Stimulated activated CD8-positive, alpha-beta memory T cell treated with anti-CD3 and anti-CD28 coated beads, Interleukin-12 subunit alpha, Interleukin-12 subunit beta, amount 100 ng/mL, for 1 hour (primary cell): ENCODE results near the gene PLVAP.

Source experiments
- DNase-seq: peaks from one replicate; pipeline ENCODE4 v3.0.0-alpha.2; 2020; ENCODE audit warnings: low read depth

PLVAP gene, protein sequence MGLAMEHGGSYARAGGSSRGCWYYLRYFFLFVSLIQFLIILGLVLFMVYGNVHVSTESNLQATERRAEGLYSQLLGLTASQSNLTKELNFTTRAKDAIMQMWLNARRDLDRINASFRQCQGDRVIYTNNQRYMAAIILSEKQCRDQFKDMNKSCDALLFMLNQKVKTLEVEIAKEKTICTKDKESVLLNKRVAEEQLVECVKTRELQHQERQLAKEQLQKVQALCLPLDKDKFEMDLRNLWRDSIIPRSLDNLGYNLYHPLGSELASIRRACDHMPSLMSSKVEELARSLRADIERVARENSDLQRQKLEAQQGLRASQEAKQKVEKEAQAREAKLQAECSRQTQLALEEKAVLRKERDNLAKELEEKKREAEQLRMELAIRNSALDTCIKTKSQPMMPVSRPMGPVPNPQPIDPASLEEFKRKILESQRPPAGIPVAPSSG

DNA sequence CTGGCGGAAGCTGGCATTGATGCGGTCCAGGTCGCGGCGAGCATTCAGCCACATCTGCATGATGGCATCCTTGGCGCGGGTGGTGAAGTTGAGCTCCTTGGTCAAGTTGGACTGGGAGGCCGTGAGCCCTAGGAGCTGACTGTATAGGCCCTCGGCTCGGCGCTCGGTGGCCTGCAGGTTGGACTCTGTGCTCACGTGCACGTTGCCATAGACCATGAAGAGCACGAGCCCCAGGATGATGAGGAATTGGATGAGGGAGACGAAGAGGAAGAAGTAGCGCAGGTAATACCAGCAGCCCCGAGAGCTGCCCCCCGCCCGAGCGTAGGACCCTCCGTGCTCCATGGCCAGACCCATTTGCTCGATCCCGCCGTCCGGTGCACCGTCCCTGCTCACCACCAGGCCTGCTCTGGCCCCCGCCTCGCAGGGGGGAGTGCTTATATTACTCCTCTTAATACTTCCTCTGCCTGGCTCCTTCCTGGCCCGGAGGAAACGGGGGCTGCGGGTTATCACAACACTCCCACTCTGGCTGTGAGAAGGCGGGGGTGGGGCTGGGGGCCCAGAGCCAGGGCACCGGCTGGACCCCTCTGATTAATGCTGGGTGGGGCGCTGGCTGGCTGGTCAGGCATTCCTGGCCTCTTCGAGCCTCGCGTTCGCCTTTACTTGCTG is at the start of gene PLVAP:
PLVAP (minus strand) TSS at position 408 of the 666 bp plus-strand sequence; CDS start at position 354, 54 bp downstream.
- DNase-seq, result no peak

DNA sequence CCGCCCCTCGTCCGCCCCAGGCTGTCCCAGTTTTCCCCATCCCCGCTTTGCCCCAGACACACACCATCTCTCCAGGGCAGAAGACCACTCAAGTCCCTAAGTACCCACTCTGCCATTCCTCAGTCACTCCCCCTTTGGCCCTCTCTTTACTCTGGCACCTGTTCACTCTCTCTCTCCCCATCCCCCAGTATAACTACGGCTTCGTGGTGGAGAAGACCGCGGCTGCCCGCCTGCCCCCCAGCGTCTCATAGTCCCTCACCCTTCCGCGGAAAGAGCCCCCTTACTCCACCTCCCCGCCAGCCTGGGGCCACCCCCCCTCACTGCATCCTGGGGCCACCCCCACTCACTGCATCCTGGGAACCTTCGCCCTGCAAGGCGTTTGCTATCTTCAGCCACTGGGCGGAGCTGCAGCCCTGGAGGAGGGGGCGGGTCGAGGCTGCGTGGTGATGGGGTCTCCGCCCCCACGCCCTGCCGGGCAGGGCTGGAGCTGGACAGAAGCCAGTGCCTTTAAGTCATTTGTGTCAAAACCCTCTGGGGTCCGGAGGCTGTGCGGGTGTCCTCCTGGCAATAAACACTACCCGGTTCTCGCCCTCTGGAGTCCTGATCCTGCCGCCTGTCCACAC is 47.7 kb upstream of the PLVAP start:
- DNase-seq, result no peak

DNA sequence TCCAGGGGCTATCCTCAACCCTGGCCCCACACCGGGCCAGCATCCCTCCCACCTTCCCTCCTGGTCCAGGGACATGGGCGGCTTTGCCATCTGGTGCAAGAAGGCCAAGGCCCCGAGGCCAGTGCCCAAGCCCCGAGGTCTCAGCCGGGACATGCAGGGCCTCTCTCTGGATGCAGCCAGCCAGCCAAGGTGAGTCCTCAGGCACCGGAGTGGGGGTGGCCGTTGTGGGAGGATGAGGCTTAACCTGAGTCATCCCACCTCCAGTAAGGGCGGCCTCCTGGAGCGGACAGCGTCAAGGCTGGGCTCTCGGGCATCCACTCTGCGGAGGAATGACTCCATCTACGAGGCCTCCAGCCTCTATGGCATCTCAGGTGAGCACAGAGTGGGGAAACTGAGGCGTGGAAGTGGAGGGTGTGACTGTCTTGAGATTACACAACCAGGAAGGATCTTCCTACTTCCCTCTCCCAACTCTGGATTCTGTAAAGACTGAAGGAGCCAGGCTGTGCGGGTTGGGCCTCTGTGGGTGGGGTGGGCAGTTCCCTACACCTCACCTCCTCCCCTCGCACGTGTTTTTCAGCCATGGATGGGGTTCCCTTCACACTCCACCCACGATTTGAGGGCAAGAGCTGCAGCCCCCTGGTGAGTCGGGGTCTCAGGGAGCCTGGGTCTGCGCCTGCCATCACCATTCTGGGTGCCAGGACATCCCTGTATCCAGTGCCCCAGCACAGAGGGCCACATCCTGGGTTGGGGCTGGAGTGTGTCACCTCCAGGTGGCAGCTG is 46.5 kb upstream of the PLVAP start:
- no peak for DNase-seq

DNA sequence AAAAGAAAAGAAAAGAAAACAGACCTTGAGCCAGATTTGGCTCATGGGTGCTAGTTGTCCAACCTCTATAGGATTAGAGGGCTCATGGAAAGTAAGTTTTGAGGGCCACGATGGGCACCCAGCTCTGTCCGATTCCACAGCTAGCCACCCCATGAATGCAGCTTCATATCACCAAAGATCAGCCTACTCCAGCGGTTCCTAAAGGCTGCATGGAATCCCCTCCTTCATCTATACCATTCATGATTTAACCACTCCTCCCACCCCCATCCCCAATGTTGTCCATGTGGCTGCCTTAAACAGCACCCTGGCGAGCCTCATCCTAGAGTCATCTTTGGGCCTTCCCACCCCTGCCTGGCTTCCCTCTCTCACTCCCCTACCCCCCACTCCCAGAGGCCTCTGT is 44.8 kb upstream of the PLVAP start:
- DNase-seq, result no peak

DNA sequence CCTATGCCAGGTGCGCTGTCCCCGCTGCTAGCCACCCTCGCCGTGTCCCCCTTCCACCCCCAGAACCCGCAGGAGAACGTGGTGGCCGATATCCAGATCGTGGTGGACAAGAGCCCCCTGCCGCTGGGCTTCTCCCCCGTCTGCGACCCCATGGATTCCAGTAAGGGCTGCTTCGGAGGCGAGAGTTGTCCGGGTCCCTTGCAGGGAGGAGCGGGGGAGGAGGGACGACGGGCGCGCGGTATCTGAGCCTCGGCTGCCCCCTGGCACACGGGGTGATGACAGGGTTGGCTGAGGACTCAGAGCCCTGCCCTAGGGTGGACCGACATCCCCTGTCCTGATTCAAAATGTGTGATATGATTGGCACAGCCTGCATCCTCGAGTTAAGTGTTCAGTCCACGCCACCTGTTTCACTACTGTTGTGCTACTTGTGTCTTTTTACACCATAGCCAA is 43.4 kb upstream of the PLVAP start:
- DNase-seq, result no peak

DNA sequence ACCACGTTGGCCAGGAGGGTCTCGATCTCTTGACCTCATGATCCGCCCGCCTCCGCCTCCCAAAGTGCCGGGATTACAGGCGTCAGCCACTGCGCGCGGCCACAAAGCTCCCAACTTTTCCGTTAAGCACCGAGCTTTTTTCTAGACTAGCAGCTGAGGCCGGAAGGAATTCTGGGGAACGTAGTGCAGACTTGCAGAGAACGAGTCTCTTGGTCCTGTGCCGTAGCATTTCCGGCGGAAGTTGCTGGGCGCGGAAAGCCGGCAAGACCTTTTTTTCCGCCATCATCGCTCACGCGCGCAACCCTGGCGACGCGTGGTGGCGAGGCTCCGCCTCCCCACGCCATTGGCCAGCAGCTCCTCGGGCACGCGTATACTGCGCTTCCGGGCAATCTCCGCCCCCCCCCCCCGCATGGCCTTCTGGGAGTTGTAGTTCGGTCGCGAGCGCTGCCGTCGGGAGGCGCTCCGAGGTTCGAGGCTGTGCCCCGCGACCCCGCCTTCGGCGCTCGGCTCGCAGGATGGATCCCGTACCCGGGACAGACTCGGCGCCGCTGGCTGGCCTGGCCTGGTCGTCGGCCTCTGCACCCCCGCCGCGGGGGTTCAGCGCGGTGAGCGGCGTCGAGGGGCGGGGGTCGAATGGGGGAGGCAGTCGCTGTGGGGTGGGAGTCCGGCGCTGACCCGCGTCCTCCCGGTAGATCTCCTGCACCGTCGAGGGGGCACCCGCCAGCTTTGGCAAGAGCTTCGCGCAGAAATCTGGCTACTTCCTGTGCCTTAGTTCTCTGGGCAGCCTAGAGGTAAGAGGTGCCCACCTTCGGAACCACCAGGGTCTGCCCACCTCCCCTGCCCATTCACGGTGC is 42.7 kb upstream of the PLVAP start, which contains the start of gene MVB12A:
MVB12A (plus strand) TSS at position 427 of the 854 bp plus-strand sequence; CDS start at position 516, 89 bp downstream.
- peak; percentile 90 for DNase-seq

DNA sequence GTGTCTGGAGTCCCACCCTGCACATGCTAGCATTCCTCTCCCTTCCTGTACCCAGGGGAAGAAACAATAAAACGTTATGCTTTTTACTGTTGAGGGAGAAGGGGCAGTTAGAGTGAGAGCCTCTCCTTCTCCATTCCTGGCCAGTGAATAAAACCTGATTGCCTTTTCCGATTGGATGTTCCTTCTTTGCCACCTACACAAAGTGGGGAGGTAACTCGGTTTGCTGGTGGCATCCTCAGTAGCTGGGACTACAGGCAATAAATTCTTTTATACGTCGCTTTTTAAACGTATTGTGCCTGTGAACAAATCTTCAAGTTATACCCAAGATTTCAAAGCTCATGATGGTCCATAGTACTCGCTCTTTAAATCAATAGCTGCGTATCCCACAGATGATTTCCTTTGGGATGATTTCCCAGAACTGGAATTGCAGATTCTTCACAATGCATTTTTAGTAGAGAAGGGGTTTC is 42.0 kb upstream of the PLVAP start:
- DNase-seq, result no peak

DNA sequence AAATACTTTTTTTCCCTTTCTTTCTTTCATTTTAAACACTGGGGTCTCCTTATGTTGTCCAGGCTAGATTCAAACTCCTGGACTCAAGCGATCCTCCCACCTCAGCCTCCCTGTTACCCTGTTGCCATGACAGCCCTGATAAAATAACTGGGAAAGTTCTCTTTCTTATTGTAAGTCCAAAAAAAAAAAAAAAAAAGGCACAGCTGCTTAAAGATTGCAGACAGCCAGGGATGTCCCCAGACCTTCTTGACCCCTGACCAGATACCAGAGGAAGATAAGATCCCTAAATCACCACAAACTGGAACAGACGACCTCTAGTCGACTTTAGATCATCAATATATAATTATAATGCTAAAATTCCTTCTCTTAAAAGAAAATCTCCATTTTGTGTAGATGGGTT is 41.6 kb upstream of the PLVAP start:
- DNase-seq, result no peak

DNA sequence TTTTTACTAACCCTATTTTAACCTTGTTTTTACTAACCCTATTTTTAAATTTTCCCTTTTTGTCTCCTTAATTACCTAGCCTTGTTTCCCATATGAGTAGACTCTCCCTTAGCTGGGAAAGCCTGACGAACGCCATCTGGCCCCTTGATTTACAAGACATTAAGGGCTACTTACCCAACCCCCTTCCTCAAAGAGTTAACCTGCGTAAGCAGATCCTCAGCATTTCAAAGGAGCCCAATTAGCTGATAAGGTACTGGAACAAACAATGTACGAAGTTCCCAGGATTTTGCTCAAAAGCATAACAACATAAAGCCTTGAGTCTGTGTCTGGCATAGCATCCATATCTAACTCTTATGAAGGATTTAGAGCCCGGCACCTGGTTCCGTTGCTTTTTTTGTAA is 38.0 kb upstream of the PLVAP start:
- DNase-seq, result no peak

DNA sequence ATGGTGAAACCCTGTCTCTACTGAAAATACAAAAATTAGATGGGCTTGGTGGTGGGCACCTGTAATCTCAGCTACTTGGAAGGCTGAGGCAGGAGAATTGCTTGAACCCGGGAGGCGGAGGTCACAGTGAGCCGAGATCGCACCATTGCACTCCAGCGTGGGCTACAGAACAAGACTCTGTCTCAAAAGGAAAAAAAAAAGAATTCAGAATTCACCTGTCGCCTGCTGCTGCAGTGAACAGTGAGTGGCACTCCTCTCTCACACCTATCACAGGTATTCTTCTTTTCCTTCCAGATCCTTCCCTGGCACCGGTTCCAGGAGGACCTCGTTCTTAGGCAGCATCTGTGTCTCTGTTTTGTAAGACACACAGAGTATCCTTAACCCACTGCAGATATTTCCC is 37.0 kb upstream of the PLVAP start:
- no peak for DNase-seq

DNA sequence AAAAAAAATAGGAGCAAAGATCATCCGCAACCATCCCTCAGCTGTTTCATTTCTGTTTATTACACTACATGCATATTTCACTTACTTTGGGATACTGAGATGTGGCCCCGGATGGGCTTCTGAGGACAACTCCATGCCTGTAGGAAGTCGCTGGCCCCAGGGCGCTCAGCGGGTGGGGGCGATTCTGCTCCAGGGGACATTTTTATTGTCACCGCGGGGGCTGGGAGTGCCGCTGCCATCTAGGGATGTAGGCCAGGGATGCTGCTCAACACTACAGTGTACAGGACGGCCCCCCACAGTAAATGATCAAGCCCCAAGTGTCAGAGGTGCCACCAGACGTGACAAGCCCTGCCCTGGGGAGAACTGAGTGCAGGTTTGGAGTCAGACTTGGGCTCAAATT is 34.7 kb upstream of the PLVAP start:
- no peak for DNase-seq

DNA sequence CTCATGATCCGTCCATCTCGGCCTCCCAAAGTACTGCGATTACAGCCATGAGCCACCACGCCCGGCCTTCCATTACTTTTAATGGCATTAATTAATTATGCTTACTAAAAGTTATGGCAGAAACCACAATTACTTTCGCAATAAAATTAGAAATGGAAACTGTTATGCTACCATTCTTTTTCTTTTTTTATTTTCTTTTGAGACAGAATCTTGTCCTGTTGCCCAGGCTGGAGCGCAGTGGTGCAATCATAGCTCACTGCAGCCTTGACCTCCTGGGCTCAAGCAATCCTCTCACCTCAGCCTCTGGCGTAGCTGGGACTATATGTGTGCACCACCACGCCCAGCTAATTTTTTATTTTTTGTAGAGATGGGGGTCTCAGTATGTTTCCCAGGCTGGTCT is 32.8 kb upstream of the PLVAP start:
- DNase-seq, result no peak

DNA sequence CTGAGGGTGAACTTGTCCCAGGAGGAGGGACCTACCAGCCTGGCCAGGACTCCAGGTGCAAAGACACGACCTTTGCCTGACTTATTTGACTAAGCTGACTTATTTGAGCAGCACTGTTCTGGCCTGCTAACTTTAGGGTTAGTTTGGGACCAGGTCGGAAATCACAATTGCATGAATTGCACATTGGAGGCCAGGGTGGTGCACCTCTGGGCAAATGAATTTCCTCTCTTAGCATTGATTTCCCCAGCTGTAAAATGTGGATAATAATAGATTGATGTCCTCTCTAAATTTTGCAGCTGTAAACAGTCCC is 29.7 kb upstream of the PLVAP start:
- no peak for DNase-seq

DNA sequence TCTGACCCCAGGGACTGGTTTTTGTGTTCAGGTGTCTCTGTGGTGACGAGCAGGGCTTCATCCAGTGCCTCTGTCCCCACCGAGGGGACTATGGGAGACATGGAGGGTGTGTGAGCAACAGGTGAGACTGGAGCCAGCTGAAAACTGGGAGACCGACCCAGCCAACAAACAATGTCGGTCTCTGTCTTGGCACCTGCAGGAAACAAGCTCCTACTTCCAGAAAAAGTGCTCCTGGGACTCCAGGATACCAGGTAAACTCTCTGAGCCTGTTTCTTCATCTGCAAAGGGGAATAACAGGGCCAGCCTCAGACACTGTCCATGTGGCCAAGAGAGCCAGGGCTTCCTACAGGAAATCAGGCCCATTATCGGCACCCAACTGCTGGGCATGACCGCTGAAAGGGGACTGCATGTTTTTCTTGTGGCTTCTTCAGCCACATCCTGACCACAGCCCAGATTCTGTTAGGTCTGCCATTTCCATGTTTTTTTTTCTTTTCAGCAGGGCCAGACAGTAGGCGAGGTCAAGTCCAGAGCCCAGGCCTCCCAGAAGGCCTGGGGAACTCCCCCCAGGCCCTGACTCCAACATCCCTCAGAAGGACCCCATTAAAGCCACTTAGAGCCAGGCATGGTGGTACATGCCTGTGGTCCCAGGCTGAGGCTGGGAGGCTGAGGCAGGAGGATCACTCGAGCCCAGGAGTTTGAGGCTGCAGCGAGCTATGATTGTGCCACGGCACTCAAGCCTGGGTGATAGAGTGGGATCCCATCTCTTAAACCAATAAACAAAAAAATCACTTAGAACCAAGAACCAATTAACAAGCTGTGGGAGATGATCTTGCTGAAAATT is 29.1 kb upstream of the PLVAP start:
- no peak for DNase-seq

DNA sequence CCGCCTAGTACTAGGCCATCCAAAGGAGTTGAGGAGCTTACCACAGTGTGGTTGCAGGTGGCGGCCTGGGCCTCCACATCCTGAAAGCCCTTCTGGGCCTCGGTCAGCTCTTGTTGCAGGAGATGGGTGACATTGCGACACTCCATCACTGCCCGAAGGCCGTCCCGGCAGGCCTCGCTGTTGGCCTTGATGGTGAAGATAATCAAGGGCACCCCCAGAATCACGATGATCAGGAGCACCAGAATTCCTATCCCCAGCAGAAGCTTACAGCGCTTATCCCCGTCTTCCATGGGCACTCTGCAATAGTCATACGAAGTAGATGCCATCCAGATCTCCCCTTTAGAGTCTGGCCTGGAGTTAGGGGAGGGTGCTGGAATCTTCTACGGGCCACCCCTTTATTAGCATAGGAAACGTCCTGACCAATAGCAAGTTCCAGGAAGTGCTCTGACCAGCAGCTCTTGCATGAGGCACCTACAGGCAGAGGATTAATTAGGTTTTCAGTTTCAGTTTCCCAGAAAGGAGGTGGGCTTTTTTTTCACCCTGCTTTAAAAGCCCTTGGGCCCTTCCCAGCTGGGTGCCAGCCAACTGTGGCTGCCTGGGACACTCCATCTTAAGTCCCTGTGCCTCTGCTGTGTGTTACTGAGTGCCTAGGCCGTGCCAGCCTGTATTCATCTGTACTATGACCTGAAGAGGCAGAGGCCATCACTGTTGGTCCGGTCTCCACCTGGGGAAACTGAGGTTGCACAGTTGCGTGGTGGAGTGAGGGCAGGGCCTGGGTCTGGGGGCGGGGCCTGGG is 28.3 kb upstream of the PLVAP start, which contains the start of gene BST2:
BST2 (minus strand) TSS at position 381 of the 796 bp plus-strand sequence; CDS start at position 326, 55 bp downstream.
- DNase-seq, result peak; percentile 43

DNA sequence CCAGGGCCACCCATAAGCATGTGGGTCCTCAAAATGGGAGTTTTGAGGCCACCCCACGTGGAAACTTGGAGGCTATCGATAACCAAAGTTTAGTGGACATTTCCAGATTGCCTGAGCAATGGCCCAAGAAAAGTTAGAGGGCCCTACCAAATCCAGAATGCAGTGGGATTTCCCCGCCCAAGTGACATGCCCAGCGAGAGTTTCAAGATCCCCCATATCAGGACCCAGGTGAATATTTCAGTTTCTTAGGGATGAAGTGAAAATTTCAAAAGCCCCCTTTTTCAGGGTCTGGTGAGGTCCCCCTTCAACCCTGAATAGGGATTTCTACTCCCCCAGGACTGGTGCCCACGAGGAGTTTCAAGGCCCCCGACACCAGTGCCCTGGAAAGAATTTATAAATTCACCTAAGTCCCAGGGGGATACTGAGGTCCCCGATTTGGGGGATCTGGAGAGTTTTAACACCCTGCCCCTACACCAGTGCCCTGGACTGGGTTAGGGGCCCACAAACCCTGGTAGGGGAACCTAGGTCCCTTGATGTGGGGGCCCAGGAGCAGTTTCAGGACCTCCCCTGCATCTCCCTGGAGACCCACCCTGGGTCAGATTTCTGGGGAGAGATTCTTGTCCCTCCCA is 27.6 kb upstream of the PLVAP start:
- DNase-seq, result no peak

DNA sequence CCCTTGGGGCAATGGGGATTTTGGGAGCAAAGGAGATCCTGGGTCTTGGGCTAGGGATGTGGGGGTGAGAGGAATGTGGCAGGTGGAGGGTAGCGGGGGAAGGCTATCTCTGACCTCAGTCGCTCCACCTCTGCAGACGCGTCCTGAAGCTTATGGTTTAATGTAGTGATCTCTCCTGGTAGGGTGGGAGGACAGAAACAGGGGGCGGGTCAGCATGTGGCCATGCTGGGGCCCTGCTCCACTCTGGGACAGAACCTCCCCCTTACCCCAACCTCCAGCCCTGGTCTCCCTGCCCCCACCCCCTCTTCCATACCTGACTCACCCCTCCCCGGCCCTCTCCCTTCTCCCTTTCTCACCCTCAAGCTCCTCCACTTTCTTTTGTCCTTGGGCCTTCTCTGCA is 26.9 kb upstream of the PLVAP start:
- no peak for DNase-seq

DNA sequence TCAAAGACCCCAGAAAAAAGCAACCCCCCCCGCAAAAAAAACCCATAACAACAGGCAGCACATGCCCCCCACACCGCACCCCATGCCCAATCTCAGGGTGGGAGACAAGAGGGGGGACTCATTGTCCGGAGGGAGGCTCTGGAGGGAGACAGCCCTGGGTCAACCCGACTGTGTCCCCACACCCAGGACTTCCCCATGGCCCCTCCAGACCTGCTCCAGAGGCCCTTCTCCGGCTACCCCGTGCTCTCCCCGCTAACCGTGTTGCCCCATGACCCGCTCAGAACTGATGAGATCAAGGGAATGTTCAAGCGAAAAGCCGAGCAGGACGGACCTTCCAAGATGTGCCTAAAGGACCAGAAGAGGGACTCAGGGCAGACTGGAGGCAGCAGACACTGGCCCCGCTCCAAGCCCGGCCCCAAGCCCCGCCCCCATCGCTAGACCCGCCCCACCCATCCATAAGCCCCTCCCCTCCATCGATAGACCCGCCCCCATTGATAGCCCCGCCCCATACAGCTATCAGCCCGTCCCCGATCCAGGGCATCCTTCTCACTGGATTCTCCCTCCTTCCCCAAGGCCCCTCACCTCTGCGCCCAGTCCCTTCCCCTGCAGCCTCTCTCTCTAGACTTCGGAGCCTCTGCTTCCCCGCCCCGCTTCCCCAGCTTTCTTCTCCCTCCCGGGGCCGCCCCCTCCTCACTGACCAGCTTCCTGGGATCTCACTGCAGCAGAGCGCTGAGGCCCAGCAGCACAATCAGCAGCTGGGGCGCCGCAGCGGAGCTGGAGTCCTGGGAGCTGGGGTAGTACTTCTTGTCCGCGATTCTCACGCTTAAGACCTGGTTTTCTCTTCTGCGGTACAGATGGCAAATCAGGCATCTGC is 26.1 kb upstream of the PLVAP start:
- no peak for DNase-seq
